IMR-90 (cell line): ENCODE results near the gene RAD23B.

ENCODE experiments used
- CTCF ChIP-seq: conservative IDR thresholded peaks from 2 replicates; pipeline ENCODE4 v1.5.1; 2012; ENCODE audit warnings: mild to moderate bottlenecking, low read depth, low read length, improper control_type of control experiment
- ELK1 ChIP-seq: fragments of 150-350 bp; IDR thresholded peaks from 2 replicates; pipeline ENCODE4 v1.6.1; 2016; ENCODE audit warnings: low read depth, mild to moderate bottlenecking, low read length, moderate library complexity, borderline replicate concordance
- SMC3 ChIP-seq: fragments of 150-350 bp; IDR thresholded peaks from 2 replicates; pipeline ENCODE4 v1.6.1; 2016; ENCODE audit warnings: low read depth, mild to moderate bottlenecking, antibody characterized with exemption, low read length, moderate library complexity
- USF2 ChIP-seq: fragments of 150-350 bp; IDR thresholded peaks from 2 replicates; pipeline ENCODE4 v1.6.1; 2017; ENCODE audit warnings: mild to moderate bottlenecking, antibody characterized with exemption, low read length, low read depth

- TF ChIP-seq ELK1 (no peak), CTCF (no peak), USF2 (no peak), SMC3 (no peak)
Measured at GRCh38 chr9:107249131-107249533, 33.9 kb upstream of the RAD23B start.
